H9 (cell line): ENCODE results near the gene STX8. TPM values are rescaled to one million over a fixed set of nuclear protein-coding genes. Genes with fewer than 3 reads are reported as not detected.

Source experiments
- DNase-seq: peaks from one replicate; pipeline ENCODE4 v3.0.0-alpha.2; 2017
- H2AFZ ChIP-seq: one replicate; pipeline ENCODE4 v1.6.1; 2013; ENCODE audit warnings: mild to moderate bottlenecking, low read length, control low read depth, moderate library complexity
- H2AK5ac ChIP-seq: 2 replicates; pipeline ENCODE4 v1.6.1; 2013; ENCODE audit warnings: low read length, control low read depth, mixed read lengths; ENCODE audit not compliant: insufficient read length
- H2BK120ac ChIP-seq: one replicate; pipeline ENCODE4 v1.6.1; 2013; ENCODE audit warnings: low read depth, mild to moderate bottlenecking, low read length, control low read depth, inconsistent platforms; ENCODE audit not compliant: poor library complexity, severe bottlenecking
- H2BK12ac ChIP-seq: 2 replicates; pipeline ENCODE4 v1.6.1; 2013; ENCODE audit warnings: low read length, control low read depth, mixed read lengths, low read depth; ENCODE audit not compliant: insufficient read length
- H2BK15ac ChIP-seq: 2 replicates; pipeline ENCODE4 v1.6.1; 2013; ENCODE audit warnings: low read depth, low read length, control low read depth
- H2BK20ac ChIP-seq: one replicate; pipeline ENCODE4 v1.6.1; 2013; ENCODE audit warnings: low read depth, mild to moderate bottlenecking, low read length, control low read depth, inconsistent platforms; ENCODE audit not compliant: poor library complexity, severe bottlenecking
- H2BK5ac ChIP-seq: 2 replicates; pipeline ENCODE4 v1.6.1; 2013; ENCODE audit warnings: low read length, control low read depth, mixed read lengths; ENCODE audit not compliant: insufficient read length
- H3K14ac ChIP-seq: 2 replicates; pipeline ENCODE4 v1.6.1; 2013; ENCODE audit warnings: low read length, control low read depth; ENCODE audit not compliant: insufficient read depth
- H3K18ac ChIP-seq: 2 replicates; pipeline ENCODE4 v1.6.1; 2013; ENCODE audit warnings: low read depth, mild to moderate bottlenecking, mixed read lengths, low read length, control low read depth; ENCODE audit not compliant: insufficient read length
- H3K23ac ChIP-seq: 2 replicates; pipeline ENCODE4 v1.6.1; 2013; ENCODE audit warnings: low read length, control low read depth, mixed read lengths, low read depth; ENCODE audit not compliant: insufficient read length
- H3K23me2 ChIP-seq: 2 replicates; pipeline ENCODE4 v1.6.1; 2013; ENCODE audit warnings: low read depth, mild to moderate bottlenecking, mixed read lengths, low read length, control low read depth; ENCODE audit not compliant: insufficient read length, poor library complexity, severe bottlenecking
- H3K27ac ChIP-seq: 2 replicates; pipeline ENCODE4 v1.5.1; 2013; ENCODE audit warnings: low read length, control low read depth, mixed read lengths, low read depth; ENCODE audit not compliant: insufficient read length
- H3K27me3 ChIP-seq: 2 replicates; pipeline ENCODE4 v1.6.1; 2013; ENCODE audit warnings: low read length, control low read depth, inconsistent platforms; ENCODE audit not compliant: insufficient read depth
- H3K4ac ChIP-seq: 2 replicates; pipeline ENCODE4 v1.6.1; 2013; ENCODE audit warnings: low read depth, mild to moderate bottlenecking, control low read depth, inconsistent platforms, low read length, moderate library complexity
- H3K4me1 ChIP-seq: 2 replicates; pipeline ENCODE4 v1.6.1; 2013; ENCODE audit warnings: low read length, control low read depth, inconsistent platforms; ENCODE audit not compliant: insufficient read depth
- H3K4me2 ChIP-seq: 2 replicates; pipeline ENCODE4 v1.6.1; 2013; ENCODE audit warnings: low read length, control low read depth, mixed read lengths; ENCODE audit not compliant: insufficient read length, insufficient read depth
- H3K56ac ChIP-seq: 2 replicates; pipeline ENCODE4 v1.6.1; 2013; ENCODE audit warnings: low read depth, mild to moderate bottlenecking, mixed read lengths, low read length, control low read depth; ENCODE audit not compliant: insufficient read length
- H3K79me1 ChIP-seq: 2 replicates; pipeline ENCODE4 v1.6.1; 2013; ENCODE audit warnings: low read depth, mild to moderate bottlenecking, moderate library complexity, low read length, control low read depth, inconsistent platforms; ENCODE audit not compliant: insufficient read depth, poor library complexity, severe bottlenecking
- H3K79me2 ChIP-seq: 2 replicates; pipeline ENCODE4 v1.6.1; 2013; ENCODE audit warnings: low read length, control low read depth, inconsistent platforms; ENCODE audit not compliant: insufficient read depth
- H3K9ac ChIP-seq: 2 replicates; pipeline ENCODE4 v1.6.1; 2013; ENCODE audit warnings: low read length, control low read depth, mixed read lengths; ENCODE audit not compliant: insufficient read length; ENCODE audit errors: extremely low read depth
- H3K9me3 ChIP-seq: one replicate; pipeline ENCODE4 v1.6.1; 2013; ENCODE audit warnings: low read depth, low read length, inconsistent platforms; ENCODE audit not compliant: control insufficient read depth
- H3T11ph ChIP-seq: one replicate; pipeline ENCODE4 v1.6.1; 2013; ENCODE audit warnings: mild to moderate bottlenecking, low read length, control low read depth, inconsistent platforms
- H4K20me1 ChIP-seq: one replicate; pipeline ENCODE4 v1.6.1; 2013; ENCODE audit not compliant: control insufficient read depth, insufficient read length, insufficient read depth
- H4K5ac ChIP-seq: 2 replicates; pipeline ENCODE4 v1.6.1; 2013; ENCODE audit warnings: low read depth, mild to moderate bottlenecking, mixed read lengths, low read length, control low read depth; ENCODE audit not compliant: insufficient read length
- H4K8ac ChIP-seq: replicated peaks from 2 replicates; pipeline ENCODE4 v1.6.1; 2013; ENCODE audit warnings: low read length, control low read depth, mixed read lengths, low read depth; ENCODE audit not compliant: insufficient read length
- H4K91ac ChIP-seq: 2 replicates; pipeline ENCODE4 v1.6.1; 2013; ENCODE audit warnings: low read depth, mild to moderate bottlenecking, moderate library complexity, mixed read lengths, low read length, control low read depth; ENCODE audit not compliant: insufficient read length
- H3K27ac Mint-ChIP-seq, 3 experiments: 2 replicates in 2 of 3; 3 replicates in 1 of 3; pipeline ENCODE4 v1.8.0; 2020 to 2021; ENCODE audit warnings: mixed read lengths in 3 of 3, mild to moderate bottlenecking in 1 of 3, moderate library complexity in 1 of 3
- H3K27me3 Mint-ChIP-seq: 2 replicates; pipeline ENCODE4 v1.8.0; 2021; ENCODE audit warnings: low read depth, mild to moderate bottlenecking, moderate library complexity, mixed read lengths
- H3K36me3 Mint-ChIP-seq, 3 experiments: 2 replicates in 2 of 3; 3 replicates in 1 of 3; pipeline ENCODE4 v1.8.0; 2020 to 2021; ENCODE audit warnings: low read depth in 3 of 3, mixed read lengths in 3 of 3; ENCODE audit not compliant: insufficient read depth in 1 of 3
- H3K4me1 Mint-ChIP-seq, 2 experiments: 2 replicates each; pipeline ENCODE4 v1.8.0; 2020; ENCODE audit warnings: mixed read lengths in 2 of 2
- H3K4me3 Mint-ChIP-seq, 2 experiments: 2 replicates in 1 of 2; 3 replicates in 1 of 2; pipeline ENCODE4 v1.8.0; 2020 to 2021; ENCODE audit warnings: mild to moderate bottlenecking in 2 of 2, mixed read lengths in 2 of 2, moderate library complexity in 1 of 2
- H3K9me3 Mint-ChIP-seq, 2 experiments: 2 replicates in 1 of 2; 3 replicates in 1 of 2; pipeline ENCODE4 v1.8.0; 2020; ENCODE audit warnings: mild to moderate bottlenecking in 2 of 2, mixed read lengths in 2 of 2, moderate library complexity in 1 of 2
- WGBS: extraction: QIAGEN DNeasy Blood & Tissue Kit; methylation state at CpG from one replicate; pipeline ENCODE4 v1.1.7; 2013; ENCODE audit warnings: missing lambda C conversion rate, low lambda C conversion rate, mixed read lengths; ENCODE audit not compliant: insufficient read length; ENCODE audit errors: extremely low coverage; 5-methylcytosine and 5-hydroxymethylcytosine counted together
- total RNA-seq: library from RNA; stranded (reverse); gene quantifications from 2 replicates; pipeline ENCODE4 v1.2.1, GENCODE V29; 2021
- TF ChIP-seq, protein P1 (sequence below): fragments of 200-600 bp; sonication (generic); conservative IDR thresholded peaks from 3 replicates; pipeline ENCODE4 v1.8.0; 2021; ENCODE audit warnings: antibody characterized with exemption, mild to moderate bottlenecking

The STX8 gene
- total RNA-seq, 1 experiment from 2014 or later = 55.1 TPM

DNA sequence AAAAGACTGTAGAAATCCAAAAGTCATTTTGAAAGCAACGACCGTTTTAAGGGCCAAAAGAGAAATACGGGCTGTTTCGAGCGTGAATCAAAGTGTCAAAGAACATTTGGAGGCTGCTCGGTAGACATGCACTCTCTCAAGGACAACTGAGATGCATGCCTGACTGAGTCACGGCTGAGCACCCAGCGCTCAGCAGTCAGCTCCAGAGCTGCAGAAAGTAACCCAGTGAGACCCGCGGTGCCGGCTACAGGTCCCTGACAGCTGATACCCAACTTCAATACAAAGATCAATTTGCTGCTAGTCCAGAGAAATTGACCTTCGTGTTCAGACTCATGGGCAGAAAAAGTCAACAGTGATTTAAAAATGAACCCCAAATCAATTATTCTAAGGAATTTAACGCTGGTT, 214.9 kb downstream of the STX8 start:
- Histone ChIP-seq H3K23me2 (no peaks in the 10 kb centered on the region), H3K56ac (no peak overlapping the region), H3K4ac (no peak overlapping the region), H4K91ac (no peak overlapping the region), H4K20me1 (no peaks in the 10 kb centered on the region), H3K18ac (no peak overlapping the region), H3K27me3 (no peaks in the 10 kb centered on the region), H3K9me3 (no peaks in the 10 kb centered on the region), H3K4me1 (no peaks in the 10 kb centered on the region), H2BK5ac (no peak overlapping the region), H2BK120ac (no peak overlapping the region), H3K79me2 (no peaks in the 10 kb centered on the region), H3K9ac (no peak overlapping the region), H3K23ac (no peak overlapping the region), H2BK15ac (no peak overlapping the region), H3K14ac (no peak overlapping the region), H2AK5ac (no peak overlapping the region), H2AFZ (no peak overlapping the region), H3K4me2 (no peak overlapping the region), H3T11ph (no peak overlapping the region), H2BK20ac (no peak overlapping the region), H3K27ac (no peak overlapping the region), H2BK12ac (no peak overlapping the region), H4K5ac (no peak overlapping the region), H3K79me1 (no peaks in the 10 kb centered on the region), H4K8ac (no peak overlapping the region)
- no peaks in the 10 kb centered on the region for H3K36me3 Mint-ChIP-seq
- H3K27ac Mint-ChIP-seq = no peak overlapping the region
- DNase-seq = no peak
- no peaks in the 10 kb centered on the region for H3K9me3 Mint-ChIP-seq
- no peak overlapping the region for H3K4me3 Mint-ChIP-seq
- no peaks in the 10 kb centered on the region for H3K27me3 Mint-ChIP-seq
- peaks cover 2 to 6% of the 10 kb centered on the region in 2 experiments; a peak in 1 of 4 replicates for H3K4me1 Mint-ChIP-seq
- TF ChIP-seq, protein P1, sequence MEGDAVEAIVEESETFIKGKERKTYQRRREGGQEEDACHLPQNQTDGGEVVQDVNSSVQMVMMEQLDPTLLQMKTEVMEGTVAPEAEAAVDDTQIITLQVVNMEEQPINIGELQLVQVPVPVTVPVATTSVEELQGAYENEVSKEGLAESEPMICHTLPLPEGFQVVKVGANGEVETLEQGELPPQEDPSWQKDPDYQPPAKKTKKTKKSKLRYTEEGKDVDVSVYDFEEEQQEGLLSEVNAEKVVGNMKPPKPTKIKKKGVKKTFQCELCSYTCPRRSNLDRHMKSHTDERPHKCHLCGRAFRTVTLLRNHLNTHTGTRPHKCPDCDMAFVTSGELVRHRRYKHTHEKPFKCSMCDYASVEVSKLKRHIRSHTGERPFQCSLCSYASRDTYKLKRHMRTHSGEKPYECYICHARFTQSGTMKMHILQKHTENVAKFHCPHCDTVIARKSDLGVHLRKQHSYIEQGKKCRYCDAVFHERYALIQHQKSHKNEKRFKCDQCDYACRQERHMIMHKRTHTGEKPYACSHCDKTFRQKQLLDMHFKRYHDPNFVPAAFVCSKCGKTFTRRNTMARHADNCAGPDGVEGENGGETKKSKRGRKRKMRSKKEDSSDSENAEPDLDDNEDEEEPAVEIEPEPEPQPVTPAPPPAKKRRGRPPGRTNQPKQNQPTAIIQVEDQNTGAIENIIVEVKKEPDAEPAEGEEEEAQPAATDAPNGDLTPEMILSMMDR = no peak
- no CpG with 5 or more reads among the region's 13 CpGs for WGBS
